AG08396 (cell line): ENCODE measurements around the gene ASCL4.
A peak's percentile ranks its signal among the peaks of the same experiment; 100 is the strongest.

Experiments
- DNase-seq: peaks from one replicate; pipeline ENCODE4 v3.0.0; 2012; ENCODE audit warnings: low spot score, mixed read lengths

Gene ASCL4

DNA sequence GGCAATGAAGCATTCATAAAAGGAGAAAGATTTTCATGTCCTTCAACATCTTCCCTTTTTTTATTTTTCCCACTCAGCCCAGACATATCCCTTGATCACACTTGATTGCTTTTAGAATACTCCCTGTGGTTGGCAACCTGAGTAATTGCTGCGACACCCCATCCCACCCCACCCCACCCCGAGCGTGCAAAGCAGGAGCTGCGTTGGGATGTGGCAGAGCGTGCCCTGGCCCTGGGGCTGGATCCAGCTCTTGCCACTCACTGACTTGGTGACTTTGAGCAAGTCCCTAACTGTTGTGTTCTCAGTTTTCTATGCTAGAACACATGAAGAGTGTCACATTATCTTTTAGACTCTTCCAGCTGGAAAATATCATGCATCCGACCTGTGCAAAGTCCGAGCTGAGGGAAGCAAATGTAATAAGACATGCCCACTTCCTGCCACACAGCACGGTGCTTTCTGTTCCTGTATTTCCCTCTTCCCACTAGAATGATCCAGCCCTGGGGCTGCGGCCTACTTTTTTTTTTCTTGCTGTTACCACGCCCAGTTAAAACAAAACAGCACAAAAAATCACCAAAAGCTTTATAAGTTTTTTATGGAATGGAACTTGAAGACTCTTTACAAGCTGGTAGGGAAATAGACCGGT is 4.0 kb downstream of the ASCL4 start:
- no peak for DNase-seq

DNA sequence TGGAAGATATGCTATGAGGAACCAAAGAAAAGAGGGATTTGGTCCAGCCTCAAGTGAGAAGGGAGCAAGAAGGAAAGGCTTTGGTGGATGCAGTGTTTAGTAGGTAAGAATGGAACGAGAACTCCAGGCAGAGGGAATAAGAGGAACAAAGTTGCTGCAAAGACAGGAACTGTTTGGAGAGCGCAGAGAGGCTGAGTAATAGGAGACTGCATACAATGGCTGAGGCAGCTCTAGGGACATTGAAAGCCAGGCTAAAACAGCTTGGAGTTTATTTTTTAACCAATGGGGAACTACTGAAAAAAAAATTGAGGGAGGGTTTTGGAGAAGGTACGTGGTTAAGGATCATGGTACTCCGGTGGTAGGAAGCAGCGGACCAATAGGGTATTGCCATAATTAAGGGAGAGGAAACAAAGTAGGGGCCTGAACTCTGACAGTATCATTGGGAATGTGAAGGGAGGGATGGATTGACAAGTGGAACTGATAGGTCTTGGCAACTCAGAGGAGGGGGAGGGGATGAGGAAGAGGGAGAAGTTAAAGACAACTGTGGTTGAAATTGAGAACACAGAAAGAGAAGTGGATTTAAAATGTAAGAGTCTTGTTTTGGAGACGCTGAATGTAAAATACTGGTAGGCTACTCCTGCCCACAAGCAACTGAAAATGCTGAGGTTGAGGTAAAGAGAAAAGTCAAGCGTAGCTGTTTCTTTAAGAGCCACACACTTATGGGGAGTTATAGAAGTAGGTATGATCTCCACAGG is 4.8 kb downstream of the ASCL4 start:
- no peak for DNase-seq

DNA sequence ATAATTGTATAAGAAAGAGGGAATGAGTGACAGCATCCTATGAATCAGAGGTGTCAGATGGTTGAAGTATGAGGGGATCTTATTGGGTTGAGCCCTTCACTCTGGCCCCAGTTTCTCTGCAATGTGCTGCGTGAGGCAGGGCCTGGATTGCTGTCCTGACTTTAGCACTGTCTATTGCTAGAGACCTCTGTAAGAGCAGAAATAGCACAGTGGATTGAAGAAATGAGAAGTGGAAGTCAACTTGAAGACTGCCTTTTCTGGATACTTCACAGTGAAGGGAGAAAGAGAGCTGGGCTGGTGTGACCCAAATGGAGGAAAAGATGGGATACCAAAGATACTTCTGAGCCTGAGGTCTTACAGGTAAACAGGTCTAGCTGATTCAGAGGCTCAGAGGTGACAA is 5.8 kb downstream of the ASCL4 start:
- no peak for DNase-seq

DNA sequence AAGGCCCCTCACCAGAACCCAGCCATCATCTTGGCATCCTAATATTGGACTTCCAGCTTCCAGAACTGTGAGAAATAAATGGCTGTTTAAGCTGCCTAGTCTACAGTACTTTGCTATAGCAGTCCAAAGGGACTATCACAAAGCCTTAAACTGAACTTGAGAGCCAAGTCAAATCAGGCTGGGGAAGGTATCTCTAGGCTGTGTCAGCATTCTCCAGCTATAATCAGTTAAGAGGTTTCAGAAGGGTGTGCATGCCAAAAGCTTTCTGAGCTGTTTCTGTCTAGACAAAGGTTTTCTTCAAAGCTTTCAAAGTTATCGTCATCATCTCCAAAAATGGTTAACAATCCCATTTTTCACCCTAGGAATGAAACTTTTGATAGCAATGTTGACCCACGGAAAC is 7.6 kb downstream of the ASCL4 start:
- no peak for DNase-seq

DNA sequence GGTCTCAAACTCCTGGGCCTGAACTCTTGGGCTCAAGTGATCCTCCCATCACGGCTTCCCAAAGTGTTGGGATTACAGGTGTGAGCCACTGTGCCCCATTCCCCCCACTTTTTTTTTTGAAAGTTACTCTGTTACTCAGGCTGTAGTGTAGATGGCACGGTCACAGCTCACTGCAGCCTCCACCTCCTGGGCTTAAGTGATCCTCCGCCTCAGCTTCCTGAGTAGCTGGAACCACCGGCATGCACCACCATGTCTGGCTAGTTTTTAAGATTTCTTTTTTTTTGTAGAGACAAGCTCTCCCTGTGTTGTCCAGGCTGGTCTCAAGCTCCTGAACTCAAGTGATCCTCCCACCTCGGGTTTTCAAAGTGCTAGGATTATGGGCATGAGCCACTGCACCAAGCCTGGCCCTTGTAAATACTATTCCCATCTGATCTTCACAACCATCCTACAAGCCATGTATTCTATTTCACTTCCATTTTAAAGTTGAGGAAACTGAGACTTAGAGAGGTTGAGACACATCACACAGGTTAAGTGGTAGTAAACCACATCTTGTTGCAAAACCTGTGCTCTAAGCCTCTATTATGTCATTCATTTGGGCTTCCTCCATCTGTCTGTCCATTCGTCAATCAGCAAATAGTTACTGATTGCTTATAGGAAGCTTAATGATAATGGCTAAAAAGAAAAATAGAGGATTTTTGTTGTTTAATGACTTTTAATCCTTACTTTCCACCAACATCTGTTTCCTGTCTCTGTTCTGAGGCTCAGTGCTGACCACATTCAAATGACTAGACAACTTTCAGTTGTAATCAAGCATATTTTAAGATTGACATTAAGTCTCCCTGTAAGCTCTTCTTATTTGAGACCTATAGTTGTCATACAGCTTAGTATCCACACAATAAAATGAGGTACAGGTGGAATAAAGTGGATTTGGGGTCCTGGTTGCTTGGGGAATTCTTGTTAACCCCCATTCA is 9.2 kb downstream of the ASCL4 start:
- no peak for DNase-seq

DNA sequence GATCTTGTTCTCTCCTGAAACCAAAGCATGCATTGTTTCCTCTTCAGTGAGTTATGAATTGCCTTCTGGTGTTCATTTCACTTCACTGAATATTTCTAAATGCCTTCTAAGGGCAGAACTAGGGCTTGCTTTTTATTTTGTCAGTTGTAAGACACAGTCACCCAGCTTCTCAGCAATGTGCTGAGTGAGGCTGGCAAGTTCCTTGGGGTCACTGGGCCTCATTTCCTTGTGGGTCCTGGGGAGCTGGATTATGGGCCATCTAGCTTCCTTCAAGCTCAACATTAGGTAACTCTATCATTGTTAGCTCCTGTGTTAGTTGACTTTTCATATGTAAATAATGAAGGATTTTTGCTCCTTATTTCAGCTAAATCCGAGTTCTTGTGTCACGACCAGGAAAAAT is 13.8 kb downstream of the ASCL4 start:
- no peak for DNase-seq

DNA sequence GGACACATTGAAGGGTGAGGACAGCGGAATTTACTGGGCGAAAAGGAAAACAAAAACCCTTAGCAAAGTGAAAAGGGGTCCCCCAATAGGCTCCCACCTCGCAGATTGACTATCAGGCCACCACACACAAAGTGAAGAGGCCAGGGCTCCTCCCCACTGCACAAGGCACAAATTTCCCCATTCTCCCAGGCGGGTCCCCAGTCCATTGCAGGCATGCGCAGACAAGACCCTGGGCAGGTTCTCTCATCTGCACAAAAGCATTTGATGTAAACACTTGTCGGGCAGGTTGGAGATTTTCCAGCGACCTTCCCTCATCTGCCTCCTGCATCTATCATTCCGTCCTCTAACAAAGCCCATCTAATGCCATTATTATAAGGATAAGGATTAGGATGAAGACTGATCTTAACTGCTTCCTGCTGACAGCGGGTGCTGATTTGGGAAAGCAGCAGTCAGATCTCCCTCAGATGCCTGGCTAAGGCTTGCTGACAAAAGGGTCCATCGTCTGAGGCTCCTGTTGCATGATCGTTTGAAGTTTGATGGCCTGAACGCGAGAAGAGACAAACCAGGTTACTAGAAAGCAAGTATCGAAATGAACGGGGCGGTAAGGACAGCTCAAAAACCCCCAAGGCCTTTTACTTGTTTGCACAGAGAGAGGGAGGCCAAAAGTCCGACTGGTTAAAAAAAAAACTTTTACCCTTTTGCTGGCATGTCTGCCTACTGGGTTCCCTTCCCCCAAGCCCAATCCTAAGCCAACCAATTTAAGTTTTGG is 14.4 kb downstream of the ASCL4 start:
- no peak for DNase-seq

GRCh38 chr12:107791465-107792089 is 17.1 kb downstream of the ASCL4 start:
- no peak for DNase-seq

GRCh38 chr12:107794451-107794850 is 19.9 kb downstream of the ASCL4 start:
- no peak for DNase-seq

GRCh38 chr12:107798580-107798979 is 24.1 kb downstream of the ASCL4 start:
- no peak for DNase-seq

DNA sequence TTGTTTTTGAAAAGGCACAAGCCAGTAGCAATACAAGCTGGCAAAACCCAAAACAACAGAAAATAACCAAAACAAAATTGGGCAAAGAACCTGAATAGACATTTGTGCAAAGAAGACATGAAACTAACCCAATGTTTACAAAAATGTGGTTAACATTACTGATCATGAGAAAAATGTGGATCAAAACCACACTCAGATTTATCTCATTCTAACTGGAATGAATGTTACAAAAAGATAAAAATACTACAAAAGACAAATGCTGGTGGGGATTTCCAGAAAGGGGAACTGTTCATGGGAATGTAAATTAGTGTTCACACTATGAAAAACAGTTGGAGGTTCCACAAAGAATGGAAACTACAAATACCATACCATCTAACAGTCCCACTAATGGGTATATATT is 26.6 kb downstream of the ASCL4 start:
- no peak for DNase-seq

- DNase-seq: no peak
These were observed 28.6 kb downstream of the ASCL4 start for GRCh38 chr12:107803092-107803491.

DNA sequence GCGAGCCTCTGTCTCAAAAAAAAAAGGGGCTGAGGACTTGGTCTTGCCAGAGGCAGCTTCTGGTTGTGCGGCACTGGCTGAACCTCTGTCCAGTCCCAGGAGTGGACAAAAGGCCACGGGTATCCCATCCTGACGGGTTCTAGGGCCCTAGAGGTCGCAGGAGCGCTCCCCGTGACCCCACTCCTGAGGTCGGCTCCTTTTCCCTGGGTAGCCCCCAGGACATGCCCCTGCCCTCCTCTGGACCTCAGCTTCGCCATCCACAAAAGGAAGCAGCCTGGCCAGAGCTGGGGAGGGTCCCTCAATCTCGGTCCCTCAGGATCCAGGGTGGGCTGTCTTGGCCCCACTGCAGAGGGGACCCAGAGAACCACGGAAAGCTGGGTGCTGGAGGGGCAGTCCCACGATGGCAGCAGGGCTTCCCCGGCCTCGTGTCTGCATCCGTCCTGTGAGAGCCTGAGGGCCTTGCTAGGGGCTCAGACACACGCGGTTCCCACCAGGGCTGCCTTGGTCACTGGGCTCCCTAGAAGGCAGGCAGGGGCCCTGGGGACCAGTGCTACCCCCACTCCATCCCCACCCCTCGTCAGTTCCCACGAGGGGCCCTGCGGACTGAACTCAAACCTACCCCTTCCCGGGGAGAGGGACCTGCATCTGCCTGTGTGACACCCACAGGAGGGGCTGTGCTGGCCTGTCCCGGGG is 31.1 kb downstream of the ASCL4 start:
- DNase-seq: no peak

- DNase-seq: no peak
These were observed 33.1 kb downstream of the ASCL4 start for GRCh38 chr12:107807471-107808150.

DNA sequence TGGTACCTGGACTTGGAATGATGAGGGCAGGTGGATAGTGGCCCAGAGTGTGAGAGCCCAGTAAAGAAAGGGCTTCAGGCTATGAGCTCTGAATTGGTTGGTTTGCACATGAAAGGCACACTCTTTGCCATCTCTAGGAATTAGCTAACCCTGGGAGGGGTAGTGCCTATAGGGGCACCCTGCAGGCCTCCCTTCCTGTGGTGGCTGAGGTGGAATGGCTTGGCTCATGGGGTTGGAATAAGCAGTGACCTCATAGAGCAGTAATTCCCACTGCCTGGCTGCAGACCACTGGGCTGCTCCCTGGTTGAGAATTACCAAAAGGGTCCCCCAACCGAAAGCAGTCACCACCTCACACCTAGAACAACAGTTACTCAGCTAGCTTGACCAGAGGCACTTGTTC is 42.7 kb downstream of the ASCL4 start:
- no peak for DNase-seq

DNA sequence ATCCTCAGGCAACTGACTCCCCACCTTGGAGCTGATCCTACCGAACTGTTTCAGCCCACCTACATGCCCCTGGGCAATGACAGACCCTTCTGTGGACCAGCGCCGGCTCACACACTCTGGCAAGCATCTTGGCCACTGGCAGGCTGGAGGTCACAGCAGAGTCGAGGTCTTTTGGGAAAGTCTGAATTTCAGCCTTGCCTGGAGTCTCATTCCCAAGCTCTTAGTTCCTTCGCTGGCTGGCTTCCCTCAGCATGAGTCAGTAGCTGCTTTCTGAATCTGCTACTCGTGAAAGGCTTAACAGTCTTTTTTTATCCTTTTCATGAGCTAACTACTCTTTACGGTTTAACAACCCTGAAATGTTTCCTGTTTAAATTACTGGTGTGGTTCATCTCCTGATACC is 44.5 kb downstream of the ASCL4 start:
- peak; percentile 70 for DNase-seq

DNA sequence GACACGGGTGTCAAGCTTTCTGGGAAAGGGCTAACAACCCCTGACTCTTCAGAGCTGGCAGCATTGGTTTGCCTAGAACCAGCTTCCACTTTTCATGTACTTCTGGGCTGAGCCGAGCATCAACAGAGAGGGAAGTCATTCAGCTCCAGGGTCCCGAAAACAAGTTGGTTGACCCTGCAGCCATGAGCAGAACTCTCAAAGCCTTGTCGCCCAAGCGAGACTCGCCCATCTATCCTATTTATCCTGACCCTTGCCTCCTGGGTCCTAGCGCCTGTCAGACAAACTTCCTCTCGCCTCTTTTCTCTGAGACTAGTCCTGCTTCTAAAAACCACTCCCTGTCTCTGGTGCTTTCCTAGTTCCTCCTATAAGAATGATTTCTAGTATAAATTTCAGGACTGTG is 47.9 kb downstream of the ASCL4 start:
- no peak for DNase-seq
